Testis (tissue), 3 donors: ENCODE measurements around the gene FOXO1. TPM values are rescaled to one million over a fixed set of nuclear protein-coding genes. Genes with fewer than 3 reads are reported as not detected.

Source experiments
- DNase-seq: peaks from one replicate; pipeline ENCODE4 v3.0.0-alpha.2; 2019
- H3K27ac ChIP-seq, 2 donors: fragments of 200-600 bp; sonication (generic); one replicate each; pipeline ENCODE4 v1.5.1; 2019
- H3K27me3 ChIP-seq: fragments of 200-600 bp; sonication (generic); one replicate; pipeline ENCODE4 v1.5.1; 2019
- H3K36me3 ChIP-seq: fragments of 200-600 bp; sonication (generic); one replicate; pipeline ENCODE4 v1.5.1; 2017; ENCODE audit warnings: low read depth; ENCODE audit errors: missing control alignments
- H3K4me1 ChIP-seq: fragments of 200-600 bp; sonication (generic); one replicate; pipeline ENCODE4 v1.5.1; 2019
- H3K4me3 ChIP-seq, 2 donors: fragments of 200-600 bp; sonication (generic); one replicate each; pipeline ENCODE4 v1.5.1; 2017 to 2019
- H3K9me3 ChIP-seq: fragments of 200-600 bp; sonication (generic); one replicate; pipeline ENCODE4 v1.5.1; 2017
- CTCF ChIP-seq, 3 experiments: fragments of 450-650 bp in 2 of 3; fragments of 200-600 bp in 1 of 3; sonication (generic) in 1 of 3; IDR thresholded peaks; one replicate each; pipeline ENCODE4 v1.5.1; 2016 to 2019; ENCODE audit warnings: antibody characterized with exemption in 3 of 3, mild to moderate bottlenecking in 2 of 3, moderate library complexity in 1 of 3
- POLR2A ChIP-seq: fragments of 450-650 bp; IDR thresholded peaks from one replicate; pipeline ENCODE4 v1.6.1; 2017; ENCODE audit warnings: antibody characterized with exemption, mild to moderate bottlenecking, moderate library complexity
- WGBS, 2 donors: methylation state at CpG; one replicate each; pipeline ENCODE4 v1.1.5; 2018; 5-methylcytosine and 5-hydroxymethylcytosine counted together
- intact Hi-C: fragments of 100-400 bp; cut with DNase I; formaldehyde crosslinking; loops from one replicate; pipeline ENCODE4 v1.15.1; 2023; ENCODE audit warnings: low total_unique reads
- polyA plus RNA-seq: library from polyadenylated mRNA; stranded (reverse); fragments of 350-450 nt; fragmentation: Illumina TruSeq; extraction: RNeasy Lipid Tissue Mini Kit (QIAGEN cat#74804); gene quantifications from one replicate; pipeline ENCODE4 v1.2.3, GENCODE V29; 2014; ENCODE audit warnings: low read depth, low replicate concordance; ENCODE audit not compliant: insufficient read depth
- total RNA-seq, 2 donors: library from RNA; depleted of rRNA; stranded (reverse); fragments of >200 nt; gene quantifications; one replicate each; pipeline ENCODE4 v1.2.3, GENCODE V29; 2016

FOXO1 gene
- total and polyA plus RNA-seq, 3 donors from 2014 or later = 19.5 to 58.7 (median 52.2) TPM

GRCh38 chr13:40692946-40693345 is 26.5 kb upstream of the FOXO1 start:
- TF ChIP-seq POLR2A (no peak), CTCF (IDR thresholded peaks at IDR 0.05) (no peak)
- H3K36me3 ChIP-seq = no peaks in the 10 kb centered on the region
- 70 to 79% methylated on average over 2 of the region's 2 CpGs for WGBS, 2 donors
- no peaks in the 10 kb centered on the region for H3K27me3 ChIP-seq
- intact Hi-C loops = no loop called here
- DNase-seq = no peak
- no peaks in the 10 kb centered on the region for H3K9me3 ChIP-seq
- H3K4me1 ChIP-seq = no peaks in the 10 kb centered on the region
- H3K4me3 ChIP-seq = no peak overlapping the region
- no peak overlapping the region for H3K27ac ChIP-seq

- intact Hi-C loops = no loop called here
- H3K27ac ChIP-seq = no peak overlapping the region
- H3K27me3 ChIP-seq = no peaks in the 10 kb centered on the region
- TF ChIP-seq POLR2A (no peak), CTCF (IDR thresholded peaks at IDR 0.05) (no peak)
- no peaks in the 10 kb centered on the region for H3K9me3 ChIP-seq
- 86 to 90% methylated on average over 3 of the region's 3 CpGs for WGBS, 2 donors
- no peaks in the 10 kb centered on the region for H3K4me1 ChIP-seq
- no peak for DNase-seq
- no peak overlapping the region for H3K4me3 ChIP-seq
- no peaks in the 10 kb centered on the region for H3K36me3 ChIP-seq
These were observed 22.3 kb upstream of the FOXO1 start for GRCh38 chr13:40688781-40689180.

- DNase-seq = no peak
- Histone ChIP-seq H3K27ac (no peak overlapping the region), H3K36me3 (no peaks in the 10 kb centered on the region), H3K9me3 (no peaks in the 10 kb centered on the region), H3K4me1 (no peaks in the 10 kb centered on the region), H3K4me3 (no peak overlapping the region), H3K27me3 (no peaks in the 10 kb centered on the region)
- TF ChIP-seq CTCF (IDR thresholded peaks at IDR 0.05) (peak in 2 of 3 experiments; percentile 23 to 66), POLR2A (no peak)
- intact Hi-C loops = loop anchor here (5.0 kb wide), 1 partner anchor 615 kb away; no protein-coding TSS in a partner anchor
- 65 to 70% methylated on average over 11 of the region's 11 CpGs for WGBS, 2 donors
These were observed 16.2 kb upstream of the FOXO1 start for GRCh38 chr13:40682449-40683240.

- no peak for DNase-seq
- Histone ChIP-seq H3K36me3 (no peaks in the 10 kb centered on the region), H3K9me3 (no peaks in the 10 kb centered on the region), H3K27ac (no peak overlapping the region), H3K27me3 (no peaks in the 10 kb centered on the region), H3K4me1 (no peaks in the 10 kb centered on the region), H3K4me3 (no peak overlapping the region)
- WGBS, 2 donors = 64 to 70% methylated on average over 7 of the region's 7 CpGs
- intact Hi-C loops = loop anchor here (5.0 kb wide), 1 partner anchor 614 kb away; no protein-coding TSS in a partner anchor
- TF ChIP-seq CTCF (IDR thresholded peaks at IDR 0.05) = no peak
- no peak for TF ChIP-seq POLR2A
These were observed 15.1 kb upstream of the FOXO1 start for GRCh38 chr13:40681341-40682146.
